Putamen (tissue), 1 donor: ENCODE data around the gene CNTN2.
A peak's percentile ranks its signal among the peaks of the same experiment; 100 is the strongest.

Experiments
- DNase-seq: peaks from one replicate; pipeline ENCODE4 v3.0.0-alpha.2; 2016; ENCODE audit warnings: low spot score

Gene CNTN2

GRCh38 chr1:205042911-205043806 lies at the start of gene CNTN2:
TSS of gene CNTN2 (plus strand) at chr1:205043212. CDS start at chr1:205053186, 9,974 bp downstream.
- DNase-seq = peak; percentile 92

DNA sequence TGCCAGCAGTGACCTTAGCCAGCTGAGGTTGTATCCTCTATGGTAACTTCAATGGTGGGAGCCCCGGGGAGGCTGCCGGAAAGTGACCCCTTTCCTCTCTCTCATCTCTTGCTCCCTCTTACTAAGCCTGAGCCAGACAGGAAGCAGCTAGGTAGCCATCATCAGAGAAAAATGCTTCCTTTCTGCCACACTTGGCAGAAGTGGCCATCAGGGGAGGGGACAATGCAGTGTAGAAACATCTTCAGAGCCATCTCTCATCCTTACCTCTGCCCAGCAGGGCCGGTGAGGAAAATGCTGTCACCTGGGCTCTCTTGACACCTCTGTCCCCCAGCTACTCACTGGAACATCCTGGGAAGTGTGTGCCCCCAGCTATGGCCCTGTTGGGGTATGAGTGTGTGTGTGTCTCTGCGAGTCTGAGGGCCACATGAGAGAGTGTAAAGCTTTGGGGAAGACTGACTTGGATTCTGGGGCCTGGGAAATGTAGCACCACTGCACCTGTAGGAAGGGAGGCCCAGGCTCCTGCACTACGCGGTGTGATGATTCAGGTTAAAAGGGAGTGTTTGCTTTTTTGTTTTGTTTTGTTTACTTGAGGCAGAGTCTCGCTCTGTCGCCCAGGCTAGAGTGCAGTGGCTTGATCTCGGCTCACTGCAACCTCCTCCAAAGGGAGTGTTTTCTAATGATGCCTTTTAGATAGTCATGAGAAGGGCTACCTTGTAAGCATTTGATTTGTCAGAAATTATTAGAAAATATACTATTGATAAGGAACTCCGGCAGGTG lies 48.7 kb upstream of the CNTN2 start:
- DNase-seq = no peak

DNA sequence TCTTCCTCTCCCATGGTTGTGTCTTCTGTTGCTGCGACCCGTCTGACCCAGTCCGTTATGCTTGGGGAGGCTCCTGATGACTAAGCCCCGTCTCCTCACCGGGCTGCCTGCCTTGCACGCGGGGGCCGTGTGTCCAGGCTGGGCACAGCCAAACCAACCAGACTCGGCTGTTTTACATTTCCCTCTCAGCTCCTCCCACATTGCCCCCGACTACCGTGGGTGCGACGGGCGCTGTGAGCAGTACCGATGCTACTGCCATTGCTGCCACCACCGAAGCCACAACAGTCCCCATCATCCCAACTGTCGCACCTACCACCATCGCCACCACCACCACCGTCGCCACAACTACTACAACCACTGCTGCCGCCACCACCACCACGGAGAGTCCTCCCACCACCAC lies 46.0 kb upstream of the CNTN2 start:
- DNase-seq = no peak

DNA sequence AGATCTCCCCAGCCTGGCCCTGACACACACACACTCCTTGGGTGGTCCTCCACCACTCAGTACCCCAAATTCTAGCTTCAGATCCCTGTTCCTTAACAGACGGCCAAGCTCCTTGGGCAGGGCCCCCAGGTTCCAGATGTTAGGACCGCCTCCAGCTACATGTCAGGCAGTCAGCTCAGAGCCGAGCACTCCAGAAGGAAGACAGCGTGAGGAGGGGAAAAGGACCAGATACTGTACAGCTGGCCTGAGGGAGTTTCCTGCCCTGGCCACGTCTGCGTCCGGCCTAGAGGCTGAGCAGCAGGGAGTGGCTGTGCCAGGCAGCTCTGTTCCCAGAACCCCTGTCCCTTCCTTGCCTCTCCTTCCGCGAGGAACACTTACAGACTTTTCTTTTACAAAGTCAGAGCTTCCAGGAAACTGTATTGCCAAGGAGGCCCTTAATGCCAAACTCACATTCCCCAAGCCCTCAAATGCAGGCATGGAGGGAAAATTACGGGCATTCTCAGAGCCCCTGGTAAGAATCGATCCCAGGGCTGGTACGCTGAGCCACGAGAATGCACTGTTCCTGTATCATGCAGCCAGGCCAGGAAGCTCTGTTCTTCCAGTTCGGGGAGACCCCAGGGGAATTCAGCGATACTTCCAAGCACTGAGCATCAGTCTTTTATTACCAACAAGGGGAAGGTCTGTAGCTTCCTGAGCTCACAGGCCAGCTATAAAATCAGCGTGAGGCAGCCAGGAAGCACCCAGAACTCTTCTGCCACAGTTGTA lies 45.2 kb upstream of the CNTN2 start:
- DNase-seq = no peak

DNA sequence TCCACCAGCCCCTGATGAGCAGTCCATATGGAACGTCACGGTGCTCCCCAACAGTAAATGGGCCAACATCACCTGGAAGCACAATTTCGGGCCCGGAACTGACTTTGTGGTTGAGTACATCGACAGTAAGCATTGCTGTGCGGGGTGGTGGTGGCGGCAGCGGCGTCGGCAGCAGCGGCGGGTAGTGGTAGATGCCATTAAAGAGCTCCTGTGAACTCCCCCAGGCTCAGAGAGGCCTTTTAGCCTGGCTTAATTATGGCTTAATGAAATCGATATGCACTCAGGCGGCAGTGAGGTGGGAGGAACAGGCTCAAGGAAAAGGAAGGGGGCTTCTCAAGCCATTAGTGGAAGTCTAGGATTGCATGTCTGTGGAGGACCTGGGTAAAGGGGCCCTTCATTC lies 41.9 kb upstream of the CNTN2 start:
- no peak for DNase-seq

- no peak for DNase-seq
Observed at GRCh38 chr1:205002705-205003104, 40.3 kb upstream of the CNTN2 start.

DNA sequence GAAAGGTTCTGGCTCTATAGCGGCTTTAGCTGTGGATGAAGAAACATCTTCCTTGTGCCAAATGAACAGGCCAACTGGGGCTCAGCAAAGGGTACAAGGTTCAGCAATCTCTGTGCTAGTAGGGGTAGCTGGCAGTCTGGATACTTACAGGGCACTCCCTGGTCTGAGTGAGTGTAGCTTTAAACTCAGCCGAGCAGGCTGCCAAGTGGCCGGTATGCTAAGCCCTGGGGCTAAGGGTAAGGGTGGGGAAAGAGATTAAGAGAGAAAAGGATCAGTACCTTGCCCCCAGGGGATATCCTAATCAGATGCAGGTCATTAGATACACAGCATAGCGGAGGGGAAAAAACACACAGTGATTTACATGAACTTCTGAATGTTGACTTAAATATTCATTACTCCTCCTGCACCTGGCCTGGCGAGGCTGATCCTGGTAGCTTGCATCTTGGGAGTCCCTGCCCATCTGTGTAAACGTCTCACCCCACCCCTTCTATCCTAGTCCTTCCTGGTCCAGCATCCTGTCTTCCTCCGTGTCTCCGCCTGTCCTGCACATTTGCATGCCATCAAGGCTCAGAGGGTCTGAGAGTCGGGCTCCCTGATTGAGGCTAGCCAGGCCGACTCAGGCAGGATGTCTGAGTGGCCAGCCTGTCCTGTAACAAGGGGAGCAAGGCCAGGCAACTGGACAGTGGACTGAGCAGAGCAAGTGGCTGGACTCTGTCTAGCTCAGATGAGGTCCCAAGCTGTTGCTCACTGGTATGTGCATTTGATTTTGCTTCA lies 39.5 kb upstream of the CNTN2 start:
- no peak for DNase-seq

DNA sequence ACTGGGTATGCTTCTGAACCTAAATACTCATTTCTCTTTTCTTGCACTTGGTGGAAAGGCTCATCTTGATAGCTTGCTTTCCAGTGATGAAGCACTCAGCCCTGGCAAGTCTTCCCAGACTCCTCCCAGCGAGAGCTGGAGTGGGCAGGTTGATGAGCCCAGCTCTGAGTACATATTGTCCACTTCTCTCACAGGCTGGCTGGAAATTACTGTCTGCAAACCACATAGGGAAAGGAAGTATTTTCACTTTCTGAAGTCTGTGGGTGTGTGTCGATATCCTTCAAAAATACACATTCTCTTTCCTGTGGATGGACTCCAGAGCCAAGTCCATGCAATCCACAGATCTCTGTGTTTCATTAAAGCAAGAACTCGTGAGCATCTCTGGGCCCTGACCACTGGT lies 38.7 kb upstream of the CNTN2 start:
- DNase-seq = no peak

DNA sequence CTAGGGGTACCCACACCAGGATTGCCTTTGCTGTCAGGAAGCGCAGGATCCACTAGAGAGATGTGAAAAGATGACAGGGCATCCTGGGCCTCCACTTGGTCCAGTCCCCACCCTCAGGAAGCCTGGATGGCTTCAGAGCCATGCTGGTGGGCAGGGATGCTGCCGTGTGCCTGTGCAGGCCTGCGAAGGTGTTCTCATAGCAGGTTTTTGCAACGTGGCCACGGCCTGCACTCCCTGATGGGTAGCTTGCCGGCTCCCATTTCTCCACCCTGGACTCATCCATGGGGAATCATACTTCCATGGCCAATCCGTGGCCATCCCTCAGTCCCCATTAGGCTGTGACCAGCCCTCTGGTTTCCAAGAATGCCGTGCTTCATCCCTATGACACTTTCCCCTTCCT lies 34.1 kb upstream of the CNTN2 start:
- no peak for DNase-seq

DNA sequence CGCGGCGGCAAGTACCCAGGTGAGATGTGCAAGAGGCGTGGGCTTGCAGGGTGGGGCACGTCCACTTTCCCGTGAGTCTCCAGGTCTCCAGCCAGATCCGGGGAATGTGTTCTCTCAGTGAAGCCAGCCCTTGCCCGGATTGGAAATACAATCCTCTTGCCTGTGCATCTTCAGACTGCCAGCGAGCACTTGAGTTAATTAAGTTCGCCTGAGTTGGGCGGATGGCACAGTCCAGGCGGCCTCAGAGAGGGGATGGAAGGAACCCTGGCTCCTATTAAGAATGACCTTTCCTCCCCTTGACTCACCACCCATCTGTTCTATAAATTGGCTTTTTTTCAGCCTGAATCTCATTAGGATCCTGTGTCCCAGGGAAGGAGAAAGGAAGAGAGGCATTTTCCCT lies 33.3 kb upstream of the CNTN2 start:
- no peak for DNase-seq

DNA sequence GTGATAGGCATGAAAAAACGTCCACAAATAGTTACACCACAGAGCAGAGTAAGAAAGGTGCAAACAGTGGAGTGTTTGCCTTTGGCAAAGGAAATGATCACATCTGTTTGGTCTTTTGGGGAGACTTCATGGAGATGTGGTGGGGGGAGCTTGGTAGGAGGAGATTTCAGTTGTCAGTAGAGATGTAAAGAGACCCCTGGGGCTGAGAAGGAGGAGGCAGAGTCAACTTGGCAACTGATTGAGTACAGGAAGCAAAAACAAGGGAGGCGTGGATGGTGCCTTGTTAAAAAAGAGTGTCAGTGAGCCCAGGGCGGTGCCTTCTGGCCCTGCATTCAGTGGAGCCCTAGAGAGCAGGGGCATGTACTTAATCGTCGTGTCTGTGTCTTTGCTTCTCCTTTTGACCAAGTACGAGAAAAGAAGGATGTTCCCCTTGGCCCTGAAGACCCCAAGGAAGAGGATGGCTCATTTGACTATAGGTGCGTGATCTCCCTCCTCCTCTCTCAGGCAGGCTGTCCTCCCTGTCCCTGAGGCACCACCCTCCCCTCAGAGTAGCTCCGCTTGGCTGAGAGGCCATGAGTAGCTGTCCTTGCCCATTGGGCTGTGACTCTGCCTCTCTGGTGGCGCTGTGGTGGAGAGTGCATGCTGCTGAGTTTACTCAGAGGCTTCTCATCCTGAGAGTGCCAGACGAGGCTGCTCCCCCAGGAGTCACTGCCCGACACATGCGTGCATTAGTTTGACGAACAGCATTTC lies 30.4 kb upstream of the CNTN2 start:
- no peak for DNase-seq

DNA sequence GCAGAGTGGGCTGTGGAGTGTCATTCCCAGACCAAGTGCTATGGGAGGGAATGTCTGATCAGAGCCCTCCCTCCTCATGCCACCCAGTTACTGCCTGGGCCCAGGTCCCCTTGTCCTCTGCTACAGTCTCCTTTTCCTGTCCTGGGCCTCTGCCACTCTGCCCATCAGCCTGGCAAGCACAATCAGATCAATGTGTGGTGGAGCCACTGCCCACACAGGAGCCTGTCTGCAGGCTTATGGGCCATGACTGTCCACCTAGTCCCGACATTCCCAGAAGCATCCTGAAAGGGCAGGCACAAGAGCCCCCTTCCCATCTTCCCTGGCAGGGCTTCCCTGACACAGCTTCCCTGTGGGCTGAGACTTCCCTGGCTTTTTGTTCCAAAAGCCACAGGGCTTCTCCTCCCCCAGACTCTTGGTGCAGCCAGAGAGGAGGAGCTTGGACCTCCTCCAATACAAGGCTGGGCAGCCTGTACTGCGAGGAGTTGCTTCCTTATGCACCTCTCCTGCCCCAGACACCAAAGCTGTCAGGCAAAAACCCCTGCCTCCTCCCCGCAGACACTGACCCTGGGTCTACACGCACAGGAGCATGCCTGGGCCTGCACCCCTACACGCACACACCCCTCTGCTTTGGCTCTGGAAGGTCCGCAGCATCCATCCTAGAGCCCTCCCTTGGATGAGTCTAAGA lies 29.2 kb upstream of the CNTN2 start:
- peak; percentile 60 for DNase-seq

DNA sequence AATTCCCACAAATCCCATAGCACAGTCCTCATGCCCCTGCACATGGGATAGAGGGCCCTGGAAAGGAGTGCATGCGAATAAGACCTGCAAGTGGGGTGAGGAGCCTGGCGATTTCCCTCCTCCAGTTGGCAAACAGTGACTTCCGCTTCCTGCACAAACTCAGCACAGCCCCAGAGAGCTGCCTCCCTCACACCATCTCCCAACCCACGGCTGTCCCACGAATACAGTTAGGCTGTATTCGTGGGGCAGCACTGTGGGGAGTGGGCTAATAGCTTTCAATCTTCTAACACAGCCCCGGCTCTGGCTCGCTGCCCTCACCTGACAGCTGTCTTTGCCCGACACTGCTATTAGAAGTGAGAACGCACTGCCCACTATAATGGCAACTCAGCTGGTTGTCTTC lies 28.2 kb upstream of the CNTN2 start:
- no peak for DNase-seq

DNA sequence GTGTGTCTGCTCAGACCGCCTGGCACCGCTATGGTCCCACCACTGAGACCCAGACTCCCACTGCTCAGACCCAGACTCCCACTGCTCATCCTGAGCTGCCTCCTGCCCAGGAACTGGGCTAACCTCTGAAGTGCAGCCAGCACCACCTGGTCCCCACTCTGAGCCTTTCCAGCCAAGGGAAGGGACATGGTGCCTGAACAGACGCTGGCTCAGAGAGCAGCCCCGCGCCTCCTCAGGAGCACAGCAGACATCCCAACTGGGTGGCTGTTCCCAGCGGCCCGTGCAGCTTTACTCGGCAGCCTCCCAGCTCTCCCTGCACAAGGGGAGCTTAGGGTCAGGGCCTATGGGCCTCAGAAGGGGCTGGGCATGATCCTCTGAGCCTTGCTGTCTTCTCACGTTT lies 27.8 kb upstream of the CNTN2 start:
- DNase-seq = no peak

- no peak for DNase-seq
Observed at GRCh38 chr1:205016075-205016474, 26.9 kb upstream of the CNTN2 start.

GRCh38 chr1:205016584-205016983 lies 26.4 kb upstream of the CNTN2 start:
- no peak for DNase-seq

- no peak for DNase-seq
Observed at GRCh38 chr1:205017001-205017400, 26.0 kb upstream of the CNTN2 start.

- no peak for DNase-seq
Observed at GRCh38 chr1:205017766-205018165, 25.2 kb upstream of the CNTN2 start.

- no peak for DNase-seq
Observed at GRCh38 chr1:205018381-205018780, 24.6 kb upstream of the CNTN2 start.

GRCh38 chr1:205020466-205020865 lies 22.5 kb upstream of the CNTN2 start:
- no peak for DNase-seq
